ENCODE data around the gene OR1I1.

OR1I1 gene

DNA sequence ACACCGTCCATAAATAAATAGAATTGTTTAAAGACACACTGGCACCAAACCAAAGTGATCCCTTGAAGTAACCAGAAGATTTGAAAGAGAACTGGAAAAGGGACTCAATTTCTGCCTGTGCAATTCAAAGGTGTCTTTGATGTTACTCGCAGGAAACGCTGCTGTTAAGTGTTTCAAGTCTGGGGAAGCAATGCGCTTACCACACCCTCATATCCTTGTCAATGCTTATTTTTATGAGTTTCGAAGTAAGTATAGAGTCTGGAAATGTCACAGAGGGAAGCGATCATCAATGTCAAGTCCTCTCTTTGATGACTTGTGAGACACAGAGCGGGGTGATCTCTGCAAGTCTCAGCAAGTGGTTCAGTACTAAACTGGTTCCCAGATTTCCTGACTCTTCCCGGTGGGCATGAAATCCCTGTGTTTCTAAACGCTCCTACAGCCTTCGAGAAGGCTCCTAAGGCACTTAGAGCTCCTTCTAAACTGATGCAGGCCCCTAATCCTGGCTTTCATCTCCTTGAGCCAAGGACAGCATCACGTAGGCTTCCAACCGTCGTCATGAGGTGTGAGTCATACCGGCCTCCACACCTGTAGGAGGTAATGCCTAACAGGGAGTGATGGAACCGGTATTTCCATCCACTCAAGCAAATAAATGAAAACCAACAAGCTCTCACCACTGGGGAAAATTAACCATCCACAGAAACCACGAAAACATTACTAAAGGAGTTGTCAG, 48.0 kb downstream of the OR1I1 start:
- no peak for DNase-seq

DNA sequence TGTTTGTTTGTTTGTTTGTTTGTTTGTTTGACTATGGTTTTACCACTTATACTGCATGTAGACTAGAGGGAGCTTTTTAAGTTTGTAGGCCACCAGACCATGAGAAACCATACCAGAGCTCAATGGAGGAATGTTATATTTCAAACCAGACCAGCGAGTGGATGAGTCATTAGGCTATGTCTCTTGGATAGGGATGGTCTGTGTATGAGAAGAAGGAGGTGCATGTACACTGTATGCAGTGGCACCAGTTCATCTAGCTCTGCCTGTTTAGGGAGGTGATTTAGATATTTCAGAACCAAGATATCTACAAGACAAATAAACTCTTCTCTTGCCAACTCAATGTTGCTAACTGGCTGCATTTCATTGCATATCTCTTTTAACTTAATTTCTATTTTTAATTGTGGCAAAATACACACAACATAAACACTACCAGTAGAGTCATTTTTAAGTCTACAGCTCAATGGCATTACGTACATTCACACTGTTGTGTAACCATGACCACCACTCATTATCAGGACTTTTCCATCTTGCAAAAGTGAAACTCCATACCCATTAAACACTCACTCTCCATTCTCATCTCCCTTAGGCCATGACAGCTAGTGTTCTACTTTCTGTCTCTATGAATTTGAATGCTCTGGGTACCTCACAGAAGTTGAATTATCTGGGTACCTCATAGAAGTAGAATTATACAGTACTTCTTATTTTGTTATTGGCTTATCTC, 54.4 kb downstream of the OR1I1 start:
- no peaks in the 10 kb centered on the region for H3K36me3 ChIP-seq
- no peaks in the 10 kb centered on the region for H3K9me3 ChIP-seq
- H3K27me3 ChIP-seq = no peaks in the 10 kb centered on the region
- H3K4me3 ChIP-seq (ENCODE audit: low read depth, low read length) = no peak overlapping the region
- no peak for DNase-seq
- TF ChIP-seq, protein P1, sequence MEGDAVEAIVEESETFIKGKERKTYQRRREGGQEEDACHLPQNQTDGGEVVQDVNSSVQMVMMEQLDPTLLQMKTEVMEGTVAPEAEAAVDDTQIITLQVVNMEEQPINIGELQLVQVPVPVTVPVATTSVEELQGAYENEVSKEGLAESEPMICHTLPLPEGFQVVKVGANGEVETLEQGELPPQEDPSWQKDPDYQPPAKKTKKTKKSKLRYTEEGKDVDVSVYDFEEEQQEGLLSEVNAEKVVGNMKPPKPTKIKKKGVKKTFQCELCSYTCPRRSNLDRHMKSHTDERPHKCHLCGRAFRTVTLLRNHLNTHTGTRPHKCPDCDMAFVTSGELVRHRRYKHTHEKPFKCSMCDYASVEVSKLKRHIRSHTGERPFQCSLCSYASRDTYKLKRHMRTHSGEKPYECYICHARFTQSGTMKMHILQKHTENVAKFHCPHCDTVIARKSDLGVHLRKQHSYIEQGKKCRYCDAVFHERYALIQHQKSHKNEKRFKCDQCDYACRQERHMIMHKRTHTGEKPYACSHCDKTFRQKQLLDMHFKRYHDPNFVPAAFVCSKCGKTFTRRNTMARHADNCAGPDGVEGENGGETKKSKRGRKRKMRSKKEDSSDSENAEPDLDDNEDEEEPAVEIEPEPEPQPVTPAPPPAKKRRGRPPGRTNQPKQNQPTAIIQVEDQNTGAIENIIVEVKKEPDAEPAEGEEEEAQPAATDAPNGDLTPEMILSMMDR (IDR thresholded peaks at IDR 0.05; ENCODE audit: low read depth, low read length) = no peak
- no peaks in the 10 kb centered on the region for H3K4me1 ChIP-seq

More for the DNA sequence above, 48.0 kb downstream of the OR1I1 start:
- no peaks in the 10 kb centered on the region for H3K4me1 ChIP-seq
- H3K4me3 ChIP-seq (ENCODE audit: low read depth, low read length) = no peak overlapping the region
- H3K9me3 ChIP-seq = no peaks in the 10 kb centered on the region
- TF ChIP-seq, protein P1 (IDR thresholded peaks at IDR 0.05; ENCODE audit: low read depth, low read length) = no peak
- H3K27me3 ChIP-seq = no peaks in the 10 kb centered on the region
- H3K36me3 ChIP-seq = no peaks in the 10 kb centered on the region

DNA sequence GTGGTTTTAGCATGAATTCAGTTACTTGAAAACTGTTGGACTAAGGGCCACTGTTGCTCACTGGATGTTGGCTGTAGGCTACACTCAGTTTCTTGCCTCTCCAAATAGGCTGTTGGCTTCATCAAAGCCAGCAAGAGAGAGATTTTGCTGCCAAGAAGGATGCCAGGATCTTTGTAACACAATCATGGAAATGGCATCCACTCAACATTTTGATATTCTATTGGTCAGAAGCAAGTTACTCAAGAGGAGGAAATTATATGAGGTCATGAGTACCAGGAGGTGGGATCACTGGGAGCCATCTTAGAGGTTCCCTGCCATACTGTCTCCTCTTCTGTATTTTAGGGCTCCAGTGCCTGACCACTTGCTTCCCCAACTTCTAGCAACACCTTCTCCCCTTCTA, 55.8 kb downstream of the OR1I1 start:
- no peak overlapping the region for H3K4me3 ChIP-seq (ENCODE audit: low read depth, low read length)
- H3K27me3 ChIP-seq = no peaks in the 10 kb centered on the region; the same call in none of the 2 replicates
- no peak for DNase-seq
- TF ChIP-seq, protein P1 (IDR thresholded peaks at IDR 0.05; ENCODE audit: low read depth, low read length) = no peak
- H3K9me3 ChIP-seq = no peaks in the 10 kb centered on the region
- no peaks in the 10 kb centered on the region for H3K36me3 ChIP-seq
- H3K4me1 ChIP-seq = no peaks in the 10 kb centered on the region

DNA sequence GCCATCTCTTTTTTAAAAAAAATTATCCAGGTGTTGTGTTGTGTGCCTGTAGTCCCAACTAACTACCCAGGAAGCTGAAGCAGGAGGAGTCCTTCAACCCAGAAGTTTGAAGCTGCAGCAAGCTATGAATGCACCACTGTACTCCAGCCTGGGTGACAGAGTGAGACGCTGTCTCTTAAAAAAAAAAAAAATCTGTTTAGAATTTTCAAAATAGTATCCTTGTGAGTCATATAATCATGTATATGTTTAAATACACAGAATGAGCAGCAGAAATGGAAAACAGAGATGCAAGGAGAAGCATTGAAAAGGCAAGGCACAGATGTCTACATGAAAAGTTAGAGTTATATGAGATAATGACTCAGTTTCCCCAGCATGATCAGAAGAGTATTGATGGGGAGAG, 56.4 kb downstream of the OR1I1 start:
- Histone ChIP-seq H3K4me1 (no peaks in the 10 kb centered on the region), H3K4me3 (ENCODE audit: low read depth, low read length) (no peak overlapping the region), H3K36me3 (no peaks in the 10 kb centered on the region), H3K27me3 (no peaks in the 10 kb centered on the region; the same call in none of the 2 replicates), H3K9me3 (no peaks in the 10 kb centered on the region)
- DNase-seq = no peak
- TF ChIP-seq, protein P1 (IDR thresholded peaks at IDR 0.05; ENCODE audit: low read depth, low read length) = no peak

DNA sequence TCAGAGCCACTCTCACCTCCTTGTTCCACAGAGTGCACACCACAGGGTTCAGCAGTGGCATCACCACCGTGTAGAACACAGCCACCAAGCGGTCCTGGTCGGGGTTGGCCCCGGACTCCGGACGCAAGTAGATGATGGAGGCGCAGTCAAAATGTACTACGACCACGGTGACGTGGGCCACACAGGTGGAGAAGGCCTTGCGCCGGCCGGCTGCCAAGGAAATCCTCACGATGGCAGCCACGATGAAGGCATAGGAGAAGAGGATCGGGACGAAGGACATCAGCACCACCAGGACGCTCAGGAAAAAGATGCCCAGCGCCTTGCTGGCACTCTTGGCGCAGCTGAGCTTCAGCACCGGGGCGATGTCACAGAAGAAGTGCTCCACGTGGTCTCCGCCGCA, 59.1 kb downstream of the OR1I1 start:
- no peak for DNase-seq
- no peaks in the 10 kb centered on the region; the same call in none of the 2 replicates for H3K27me3 ChIP-seq
- no peak overlapping the region for H3K4me3 ChIP-seq (ENCODE audit: low read depth, low read length)
- H3K9me3 ChIP-seq = no peaks in the 10 kb centered on the region
- no peaks in the 10 kb centered on the region for H3K4me1 ChIP-seq
- no peaks in the 10 kb centered on the region for H3K36me3 ChIP-seq
- TF ChIP-seq, protein P1 (IDR thresholded peaks at IDR 0.05; ENCODE audit: low read depth, low read length) = no peak

DNA sequence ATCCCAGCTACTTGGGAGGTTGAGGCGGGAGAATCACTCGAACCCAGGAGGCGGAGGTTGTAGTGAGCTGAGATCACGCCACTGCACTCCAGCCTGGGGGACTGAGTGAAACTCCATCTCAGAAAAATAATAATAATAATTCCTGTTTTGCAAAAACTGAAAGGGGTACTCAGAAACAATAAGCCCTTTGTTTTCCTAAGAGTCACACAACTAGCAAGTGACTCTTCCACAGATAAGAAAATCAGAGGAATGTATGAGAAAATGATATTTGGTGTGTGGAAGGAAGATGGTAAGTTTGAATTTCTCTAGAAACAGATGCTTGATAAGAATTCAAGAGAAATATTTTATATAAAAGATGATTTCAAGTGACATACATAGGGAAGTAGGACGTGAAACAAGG, 60.3 kb downstream of the OR1I1 start:
- H3K4me3 ChIP-seq (ENCODE audit: low read depth, low read length) = no peak overlapping the region
- no peaks in the 10 kb centered on the region for H3K4me1 ChIP-seq
- no peak for DNase-seq

More for the DNA sequence above, 60.3 kb downstream of the OR1I1 start:
- H3K36me3 ChIP-seq = no peaks in the 10 kb centered on the region
- TF ChIP-seq, protein P1 (IDR thresholded peaks at IDR 0.05; ENCODE audit: low read depth, low read length) = no peak
- no peaks in the 10 kb centered on the region for H3K9me3 ChIP-seq
- no peaks in the 10 kb centered on the region; the same call in none of the 2 replicates for H3K27me3 ChIP-seq

All from BE2C (cell line).